Hepatocyte (in vitro differentiated cells): ENCODE measurements around the gene PRAMEF1.
"Not testable (repeated sequence)": the region's sequence is repeated elsewhere in the genome, so short reads cannot be mapped to it uniquely, and the experiment has no call there.

Experiments used
- EZH2 ChIP-seq: fragments of 200-600 bp; sonication (generic); IDR thresholded peaks from 2 replicates; pipeline ENCODE4 v1.6.1; 2016; ENCODE audit warnings: antibody characterized with exemption, mild to moderate bottlenecking, borderline replicate concordance
- EZH2phosphoT487 ChIP-seq: fragments of 200-600 bp; sonication (generic); IDR thresholded peaks from one replicate; pipeline ENCODE4 v1.6.1; 2018; ENCODE audit warnings: antibody characterized with exemption, mild to moderate bottlenecking, low read depth, moderate library complexity; ENCODE audit not compliant: unreplicated experiment, severe bottlenecking
- TF ChIP-seq, protein P1 (sequence below): fragments of 200-600 bp; sonication (generic); IDR thresholded peaks from 2 replicates; pipeline ENCODE4 v1.5.1; 2016; ENCODE audit warnings: antibody characterized with exemption, mild to moderate bottlenecking; ENCODE audit not compliant: poor library complexity

DNA sequence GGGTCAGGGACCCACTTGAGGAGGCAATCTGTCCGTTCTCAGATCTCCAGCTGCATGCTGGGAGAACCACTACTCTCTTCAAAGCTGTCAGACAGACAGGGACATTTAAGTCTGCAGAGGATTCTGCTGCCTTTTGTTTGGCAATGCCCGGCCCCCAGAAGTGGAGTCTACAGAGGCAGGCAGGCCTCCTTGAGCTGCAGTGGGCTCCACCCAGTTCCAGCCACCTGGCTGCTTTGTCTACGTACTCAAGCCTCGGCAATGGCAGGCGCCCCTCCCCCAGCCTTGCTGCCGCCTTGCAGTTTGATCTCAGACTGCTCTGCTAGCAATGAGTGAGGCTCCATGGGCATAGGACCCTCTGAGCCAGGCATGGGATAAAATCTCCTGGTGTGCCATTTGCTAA is 27.9 kb downstream of the PRAMEF1 start:
- TF ChIP-seq, protein P1, sequence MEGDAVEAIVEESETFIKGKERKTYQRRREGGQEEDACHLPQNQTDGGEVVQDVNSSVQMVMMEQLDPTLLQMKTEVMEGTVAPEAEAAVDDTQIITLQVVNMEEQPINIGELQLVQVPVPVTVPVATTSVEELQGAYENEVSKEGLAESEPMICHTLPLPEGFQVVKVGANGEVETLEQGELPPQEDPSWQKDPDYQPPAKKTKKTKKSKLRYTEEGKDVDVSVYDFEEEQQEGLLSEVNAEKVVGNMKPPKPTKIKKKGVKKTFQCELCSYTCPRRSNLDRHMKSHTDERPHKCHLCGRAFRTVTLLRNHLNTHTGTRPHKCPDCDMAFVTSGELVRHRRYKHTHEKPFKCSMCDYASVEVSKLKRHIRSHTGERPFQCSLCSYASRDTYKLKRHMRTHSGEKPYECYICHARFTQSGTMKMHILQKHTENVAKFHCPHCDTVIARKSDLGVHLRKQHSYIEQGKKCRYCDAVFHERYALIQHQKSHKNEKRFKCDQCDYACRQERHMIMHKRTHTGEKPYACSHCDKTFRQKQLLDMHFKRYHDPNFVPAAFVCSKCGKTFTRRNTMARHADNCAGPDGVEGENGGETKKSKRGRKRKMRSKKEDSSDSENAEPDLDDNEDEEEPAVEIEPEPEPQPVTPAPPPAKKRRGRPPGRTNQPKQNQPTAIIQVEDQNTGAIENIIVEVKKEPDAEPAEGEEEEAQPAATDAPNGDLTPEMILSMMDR = not testable (repeated sequence)
- not testable (repeated sequence) for TF ChIP-seq EZH2phosphoT487, EZH2
